Natural killer cell (primary cell): ENCODE measurements around the gene STAT5A. TPM values are rescaled to one million over a fixed set of nuclear protein-coding genes. Genes with fewer than 3 reads are reported as not detected.

Experiments
- ATAC-seq, 3 donors: fragments of 150-1000 bp in 2 of 3; fragments of 200-7000 bp in 1 of 3; cut with Tn5 transposase; 1 replicate in 1 of 3; 2 replicates in 2 of 3; pipeline ENCODE4 v1.10.0; 2021; ENCODE audit warnings: mild to moderate bottlenecking in 2 of 3, moderate library complexity in 2 of 3
- DNase-seq, 2 donors: peaks; one replicate each; pipeline versions ENCODE4 v3.0.0 to v3.0.0-alpha.2; 2013 to 2021; ENCODE audit warnings: mixed read lengths in 1 of 2
- H3K27ac ChIP-seq: one replicate; pipeline ENCODE4 v1.5.1; 2013; ENCODE audit warnings: mild to moderate bottlenecking, low read length
- H3K27me3 ChIP-seq: one replicate; pipeline ENCODE4 v1.6.1; 2013; ENCODE audit warnings: low read length; ENCODE audit not compliant: control insufficient read depth, insufficient read depth
- H3K36me3 ChIP-seq: one replicate; pipeline ENCODE4 v1.6.1; 2013; ENCODE audit warnings: low read length; ENCODE audit not compliant: control insufficient read depth, insufficient read depth
- H3K4me1 ChIP-seq: one replicate; pipeline ENCODE4 v1.6.1; 2013; ENCODE audit warnings: low read length; ENCODE audit not compliant: control insufficient read depth, insufficient read depth
- H3K4me3 ChIP-seq: one replicate; pipeline ENCODE4 v1.5.1; 2013; ENCODE audit warnings: low read length
- H3K9me3 ChIP-seq: one replicate; pipeline ENCODE4 v1.6.1; 2013; ENCODE audit warnings: low read length; ENCODE audit not compliant: control insufficient read depth, insufficient read depth
- H3K27ac Mint-ChIP-seq, 2 donors: one replicate each; pipeline ENCODE4 v1.8.0; 2022; ENCODE audit warnings: mild to moderate bottlenecking in 2 of 2, mixed read lengths in 2 of 2, moderate library complexity in 1 of 2
- H3K27me3 Mint-ChIP-seq, 2 donors: one replicate each; pipeline ENCODE4 v1.8.0; 2022; ENCODE audit warnings: low read depth in 2 of 2, mixed read lengths in 2 of 2
- H3K36me3 Mint-ChIP-seq: one replicate; pipeline ENCODE4 v1.8.0; 2022; ENCODE audit warnings: mixed read lengths
- H3K4me1 Mint-ChIP-seq, 2 donors: one replicate each; pipeline ENCODE4 v1.8.0; 2022; ENCODE audit warnings: mixed read lengths in 2 of 2
- H3K4me3 Mint-ChIP-seq: one replicate; pipeline ENCODE4 v1.8.0; 2022; ENCODE audit warnings: mild to moderate bottlenecking, moderate library complexity, mixed read lengths
- H3K9me3 Mint-ChIP-seq, 2 donors: one replicate each; pipeline ENCODE4 v1.8.0; 2022; ENCODE audit warnings: mixed read lengths in 2 of 2
- WGBS: methylation state at CpG from one replicate; pipeline ENCODE4 v1.1.7; 2013; ENCODE audit warnings: missing lambda C conversion rate; ENCODE audit not compliant: insufficient coverage; 5-methylcytosine and 5-hydroxymethylcytosine counted together
- intact Hi-C: fragments of 100-400 bp; cut with micrococcal nuclease; formaldehyde crosslinking; loops from one replicate; pipeline ENCODE4 v1.14.2; 2022
- total RNA-seq, 4 donors: library from RNA; stranded (reverse); fragments of 120-200 nt in 1 of 4; gene quantifications; one replicate each; pipeline versions ENCODE4 v1.2.3 to v1.2.4, GENCODE V29; 2013 to 2022
- TF ChIP-seq, protein P1 (sequence below): fragments of 200-600 bp; IDR thresholded peaks from one replicate; pipeline ENCODE4 v1.8.0; 2022; ENCODE audit warnings: antibody characterized with exemption

The STAT5A gene
- total RNA-seq, 3 donors from 2014 or later (not counting 1 experiment from before 2014, with no cell fraction given) = 112 to 135 (median 117) TPM

DNA sequence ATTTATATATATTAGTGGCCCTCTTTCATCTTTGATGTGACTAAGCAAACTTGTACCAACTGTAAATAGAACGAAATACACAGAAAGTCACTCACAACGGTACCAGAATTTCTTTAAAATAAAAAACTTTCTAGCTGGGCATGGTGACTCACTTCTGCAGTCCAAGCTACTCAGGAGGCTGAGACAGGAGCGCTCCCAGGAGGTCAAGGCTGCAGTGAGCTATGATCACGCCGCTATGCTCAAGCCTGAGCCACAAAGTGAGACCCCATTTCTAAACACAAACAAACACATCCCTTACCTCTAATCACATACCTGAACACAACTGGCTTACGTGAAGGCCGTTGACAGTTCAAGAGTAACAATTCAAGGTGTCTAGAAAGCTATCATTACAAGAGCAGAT, 41.8 kb upstream of the STAT5A start:
- Mint-ChIP-seq H3K36me3 (no peaks in the 10 kb centered on the region), H3K27ac (peak overlapping the region; percentile 97 to 100), H3K9me3 (no peaks in the 10 kb centered on the region), H3K4me3 (no peak overlapping the region), H3K27me3 (no peaks in the 10 kb centered on the region), H3K4me1 (peaks cover 36 to 44% of the 10 kb centered on the region in 2 donors)
- H3K27me3 ChIP-seq = no peaks in the 10 kb centered on the region
- peaks cover 32% of the 10 kb centered on the region for H3K4me1 ChIP-seq
- H3K9me3 ChIP-seq = no peaks in the 10 kb centered on the region
- H3K27ac ChIP-seq = peak overlapping the region; percentile 88
- DNase-seq (peak in 1 of 2 donors; percentile 50), ATAC-seq (no peak)
- H3K36me3 ChIP-seq = no peaks in the 10 kb centered on the region
- H3K4me3 ChIP-seq = no peak overlapping the region
- TF ChIP-seq, protein P1, sequence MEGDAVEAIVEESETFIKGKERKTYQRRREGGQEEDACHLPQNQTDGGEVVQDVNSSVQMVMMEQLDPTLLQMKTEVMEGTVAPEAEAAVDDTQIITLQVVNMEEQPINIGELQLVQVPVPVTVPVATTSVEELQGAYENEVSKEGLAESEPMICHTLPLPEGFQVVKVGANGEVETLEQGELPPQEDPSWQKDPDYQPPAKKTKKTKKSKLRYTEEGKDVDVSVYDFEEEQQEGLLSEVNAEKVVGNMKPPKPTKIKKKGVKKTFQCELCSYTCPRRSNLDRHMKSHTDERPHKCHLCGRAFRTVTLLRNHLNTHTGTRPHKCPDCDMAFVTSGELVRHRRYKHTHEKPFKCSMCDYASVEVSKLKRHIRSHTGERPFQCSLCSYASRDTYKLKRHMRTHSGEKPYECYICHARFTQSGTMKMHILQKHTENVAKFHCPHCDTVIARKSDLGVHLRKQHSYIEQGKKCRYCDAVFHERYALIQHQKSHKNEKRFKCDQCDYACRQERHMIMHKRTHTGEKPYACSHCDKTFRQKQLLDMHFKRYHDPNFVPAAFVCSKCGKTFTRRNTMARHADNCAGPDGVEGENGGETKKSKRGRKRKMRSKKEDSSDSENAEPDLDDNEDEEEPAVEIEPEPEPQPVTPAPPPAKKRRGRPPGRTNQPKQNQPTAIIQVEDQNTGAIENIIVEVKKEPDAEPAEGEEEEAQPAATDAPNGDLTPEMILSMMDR = no peak
- intact Hi-C loops = no loop called here
- WGBS = 59% methylated on average over 7 of the region's 7 CpGs

DNA sequence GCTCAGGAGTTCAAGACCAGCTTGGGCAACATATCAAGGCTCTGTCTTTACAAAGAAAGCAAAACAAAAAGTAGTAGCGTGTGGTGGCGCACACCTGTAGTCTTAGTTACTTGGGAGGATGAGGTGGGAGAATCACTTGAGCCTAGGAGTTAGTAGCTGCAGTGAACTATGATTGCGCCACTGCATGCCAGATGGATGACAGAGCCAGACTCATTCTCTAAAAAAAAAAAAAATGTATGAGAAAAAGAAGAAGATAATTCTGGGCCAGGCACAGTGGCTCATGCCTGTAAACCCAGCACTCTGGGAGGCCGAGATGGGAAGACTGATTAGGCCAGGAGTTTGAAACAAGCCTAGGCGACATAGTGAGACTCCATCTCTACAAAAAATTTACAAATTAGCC, 40.6 kb upstream of the STAT5A start:
- no peak overlapping the region for H3K4me3 ChIP-seq
- no peak for ATAC-seq
- no peaks in the 10 kb centered on the region for H3K27me3 ChIP-seq
- 95% methylated on average over 5 of the region's 5 CpGs for WGBS
- Mint-ChIP-seq H3K36me3 (no peaks in the 10 kb centered on the region), H3K27me3 (no peaks in the 10 kb centered on the region), H3K27ac (peak overlapping the region; percentile 97 to 100), H3K4me1 (peaks cover 42 to 44% of the 10 kb centered on the region in 2 donors), H3K9me3 (no peaks in the 10 kb centered on the region), H3K4me3 (peak overlapping the region; percentile 45)
- H3K27ac ChIP-seq = peak overlapping the region; percentile 88
- H3K36me3 ChIP-seq = no peaks in the 10 kb centered on the region
- DNase-seq = no peak
- H3K9me3 ChIP-seq = no peaks in the 10 kb centered on the region
- intact Hi-C loops = loop anchor here (1.0 to 2.0 kb wide), 3 partner anchors 19 to 41 kb away; partner anchors contain the start of gene STAT5A
- H3K4me1 ChIP-seq = peaks cover 32% of the 10 kb centered on the region
- TF ChIP-seq, protein P1 = no peak

DNA sequence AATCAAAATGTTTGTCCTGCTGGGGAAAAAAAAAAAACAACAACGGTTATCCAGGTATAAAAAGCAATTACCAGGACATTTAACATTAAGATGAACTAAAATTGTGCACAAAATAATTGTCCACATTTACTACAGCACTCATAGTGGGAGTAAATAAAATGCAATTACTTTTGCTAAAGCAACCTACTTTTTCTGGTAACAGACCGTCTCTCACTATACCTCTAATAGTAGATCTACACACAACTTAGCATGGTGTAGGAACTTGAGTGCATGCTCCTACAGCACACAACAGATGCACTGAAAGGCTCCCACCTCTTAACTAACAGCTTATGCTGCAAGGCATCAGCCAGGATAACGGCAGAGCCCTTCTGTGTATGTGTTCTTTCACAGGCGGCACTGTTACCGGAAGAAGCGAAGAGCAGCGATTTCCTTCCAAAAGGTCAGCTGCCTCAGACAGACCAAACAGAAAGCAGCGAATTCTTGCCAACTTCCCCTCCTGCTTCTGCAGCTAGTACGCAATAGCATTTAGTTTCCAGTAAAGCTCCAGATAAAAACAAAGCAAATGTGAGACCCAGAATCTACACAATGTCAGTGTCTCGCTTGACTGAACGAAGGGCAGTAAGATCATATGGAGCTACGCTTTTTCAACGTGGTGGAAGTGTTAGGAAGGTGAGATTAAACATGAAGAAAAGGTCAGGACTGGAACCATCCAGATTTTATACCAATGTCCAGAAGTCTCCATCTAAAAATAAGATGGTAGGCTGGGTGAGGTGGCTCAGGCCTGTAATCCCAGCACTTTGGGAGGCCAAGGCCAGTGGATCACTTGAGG, 39.7 kb upstream of the STAT5A start:
- H3K27me3 ChIP-seq = no peaks in the 10 kb centered on the region
- ATAC-seq = peak; percentile 93 to 98 (median 96)
- Mint-ChIP-seq H3K4me1 (peaks cover 39 to 48% of the 10 kb centered on the region in 2 donors), H3K27ac (peak overlapping the region; percentile 97 to 100), H3K4me3 (peak overlapping the region; percentile 93), H3K27me3 (no peaks in the 10 kb centered on the region), H3K36me3 (no peaks in the 10 kb centered on the region), H3K9me3 (no peaks in the 10 kb centered on the region)
- no peaks in the 10 kb centered on the region for H3K36me3 ChIP-seq
- intact Hi-C loops = loop anchor here (1.0 to 2.0 kb wide), 3 partner anchors 18 to 40 kb away; partner anchors contain the start of gene STAT5A
- TF ChIP-seq, protein P1 = no peak
- H3K9me3 ChIP-seq = no peaks in the 10 kb centered on the region
- peaks cover 32% of the 10 kb centered on the region for H3K4me1 ChIP-seq
- peak overlapping the region; percentile 88 for H3K27ac ChIP-seq
- peak; percentile 69 to 95 for DNase-seq
- WGBS = under 1% methylated on average over 12 of the region's 13 CpGs
- peak overlapping the region; percentile 28 for H3K4me3 ChIP-seq
